NB4 (cell line): ENCODE results near the gene BTBD19.
"Not testable (repeated sequence)": the region's sequence is repeated elsewhere in the genome, so short reads cannot be mapped to it uniquely, and the experiment has no call there.

ENCODE experiments used
- DNase-seq: peaks from one replicate; pipeline ENCODE4 v3.0.0; 2010; ENCODE audit warnings: low read depth
- H3K4me3 ChIP-seq: one replicate; pipeline ENCODE4 v1.5.1; 2011; ENCODE audit warnings: mild to moderate bottlenecking, low read depth, low read length, moderate library complexity
- CTCF ChIP-seq: IDR thresholded peaks from one replicate; pipeline ENCODE4 v1.5.1; 2012; ENCODE audit warnings: low read depth, low read length
- MAX ChIP-seq: IDR thresholded peaks from 2 replicates; pipeline ENCODE4 v1.6.1; 2011; ENCODE audit warnings: low read depth, low read length
- MYC ChIP-seq: IDR thresholded peaks from 2 replicates; pipeline ENCODE4 v1.6.1; 2011; ENCODE audit warnings: low read depth, low read length
- POLR2A ChIP-seq: IDR thresholded peaks from 2 replicates; pipeline ENCODE4 v1.6.1; 2011; ENCODE audit warnings: mild to moderate bottlenecking; ENCODE audit not compliant: insufficient read length; ENCODE audit errors: extremely low read depth

Gene BTBD19

GRCh38 chr1:44834328-44834727, 26.0 kb downstream of the BTBD19 start:
- no peak for TF ChIP-seq MYC
- no peak for TF ChIP-seq MAX
- TF ChIP-seq CTCF = no peak
- TF ChIP-seq POLR2A = no peak
- no peak for DNase-seq
- H3K4me3 ChIP-seq = no peak overlapping the region

- H3K4me3 ChIP-seq = no peak overlapping the region
- peak; percentile 82 for DNase-seq
- TF ChIP-seq MYC (no peak), CTCF (peak; percentile 84)
Measured at GRCh38 chr1:44835738-44836675, 27.7 kb downstream of the BTBD19 start.

GRCh38 chr1:44838294-44838693, 30.0 kb downstream of the BTBD19 start:
- not testable (repeated sequence) for H3K4me3 ChIP-seq

GRCh38 chr1:44839576-44839975, 31.3 kb downstream of the BTBD19 start:
- TF ChIP-seq POLR2A = no peak
- TF ChIP-seq CTCF = no peak
- TF ChIP-seq MYC = no peak
- no peak for TF ChIP-seq MAX
- no peak overlapping the region for H3K4me3 ChIP-seq
- no peak for DNase-seq

More at GRCh38 chr1:44838294-44838693, 30.0 kb downstream of the BTBD19 start:
- DNase-seq = not testable (repeated sequence)

GRCh38 chr1:44842486-44842861, 34.2 kb downstream of the BTBD19 start:
- TF ChIP-seq MYC (no peak), POLR2A (no peak), CTCF (no peak), MAX (no peak)
- H3K4me3 ChIP-seq = no peak overlapping the region
- DNase-seq = no peak

- DNase-seq = peak; percentile 79
- TF ChIP-seq CTCF (no peak), POLR2A (no peak), MAX (no peak), MYC (no peak)
- H3K4me3 ChIP-seq = no peak within 1 kb of the TSS
Measured at GRCh38 chr1:44842862-44843655, 34.7 kb downstream of the BTBD19 start, which contains the start of gene PTCH2. Gene PTCH2 (minus strand): TSS chr1:44843253. CDS start chr1:44842932, 321 bp downstream.
